ENCODE measurements around the gene RHO. TPM values are rescaled to one million over a fixed set of nuclear protein-coding genes. Genes with fewer than 3 reads are reported as not detected.

RHO gene
- total RNA-seq, 1 experiment from 2014 or later, result not detected

DNA sequence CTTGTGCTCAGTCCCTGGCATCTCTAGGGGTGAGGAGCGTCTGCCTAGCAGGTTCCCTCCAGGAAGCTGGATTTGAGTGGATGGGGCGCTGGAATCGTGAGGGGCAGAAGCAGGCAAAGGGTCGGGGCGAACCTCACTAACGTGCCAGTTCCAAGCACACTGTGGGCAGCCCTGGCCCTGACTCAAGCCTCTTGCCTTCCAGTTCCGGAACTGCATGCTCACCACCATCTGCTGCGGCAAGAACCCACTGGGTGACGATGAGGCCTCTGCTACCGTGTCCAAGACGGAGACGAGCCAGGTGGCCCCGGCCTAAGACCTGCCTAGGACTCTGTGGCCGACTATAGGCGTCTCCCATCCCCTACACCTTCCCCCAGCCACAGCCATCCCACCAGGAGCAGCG is 5.0 kb downstream of the RHO start:
- H3K14ac ChIP-seq (ENCODE audit: insufficient read depth, low read length), result no peak overlapping the region
- H3K4me1 Mint-ChIP-seq, result peaks cover 39 to 52% of the 10 kb centered on the region in 2 experiments
- peaks cover 11% of the 10 kb centered on the region for H3K27me3 Mint-ChIP-seq (ENCODE audit: low read depth)
- no peaks in the 10 kb centered on the region for H3K23me2 ChIP-seq (ENCODE audit: insufficient read length, low read depth, low read length, poor library complexity, severe bottlenecking)
- no peaks in the 10 kb centered on the region for H4K20me1 ChIP-seq (ENCODE audit: control insufficient read depth, insufficient read depth, insufficient read length)
- no peaks in the 10 kb centered on the region for H3K79me2 ChIP-seq (ENCODE audit: insufficient read depth, low read length)
- no peak overlapping the region for H4K5ac ChIP-seq (ENCODE audit: insufficient read length, low read depth, low read length)
- no peak overlapping the region for H2BK15ac ChIP-seq (ENCODE audit: low read depth, low read length)
- H3K9me3 Mint-ChIP-seq, result no peaks in the 10 kb centered on the region
- no peak overlapping the region for H2AK5ac ChIP-seq (ENCODE audit: insufficient read length, low read length)
- peak overlapping the region in 1 of 3 experiments; percentile 65; a peak in 2 of 7 replicates for H3K27ac Mint-ChIP-seq
- H3K4ac ChIP-seq (ENCODE audit: low read depth, low read length), result no peak overlapping the region
- TF ChIP-seq, protein P1, sequence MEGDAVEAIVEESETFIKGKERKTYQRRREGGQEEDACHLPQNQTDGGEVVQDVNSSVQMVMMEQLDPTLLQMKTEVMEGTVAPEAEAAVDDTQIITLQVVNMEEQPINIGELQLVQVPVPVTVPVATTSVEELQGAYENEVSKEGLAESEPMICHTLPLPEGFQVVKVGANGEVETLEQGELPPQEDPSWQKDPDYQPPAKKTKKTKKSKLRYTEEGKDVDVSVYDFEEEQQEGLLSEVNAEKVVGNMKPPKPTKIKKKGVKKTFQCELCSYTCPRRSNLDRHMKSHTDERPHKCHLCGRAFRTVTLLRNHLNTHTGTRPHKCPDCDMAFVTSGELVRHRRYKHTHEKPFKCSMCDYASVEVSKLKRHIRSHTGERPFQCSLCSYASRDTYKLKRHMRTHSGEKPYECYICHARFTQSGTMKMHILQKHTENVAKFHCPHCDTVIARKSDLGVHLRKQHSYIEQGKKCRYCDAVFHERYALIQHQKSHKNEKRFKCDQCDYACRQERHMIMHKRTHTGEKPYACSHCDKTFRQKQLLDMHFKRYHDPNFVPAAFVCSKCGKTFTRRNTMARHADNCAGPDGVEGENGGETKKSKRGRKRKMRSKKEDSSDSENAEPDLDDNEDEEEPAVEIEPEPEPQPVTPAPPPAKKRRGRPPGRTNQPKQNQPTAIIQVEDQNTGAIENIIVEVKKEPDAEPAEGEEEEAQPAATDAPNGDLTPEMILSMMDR (conservative IDR thresholded peaks at IDR 0.05), result no peak
- H3K27me3 ChIP-seq (ENCODE audit: insufficient read depth, low read length), result no peaks in the 10 kb centered on the region
- H2BK5ac ChIP-seq (ENCODE audit: insufficient read length, low read length), result no peak overlapping the region
- no peak overlapping the region for H3K9ac ChIP-seq (ENCODE audit: extremely low read depth, insufficient read length, low read length)
- no peak overlapping the region for H3K27ac ChIP-seq (ENCODE audit: insufficient read length, low read depth, low read length)
- H3K18ac ChIP-seq (ENCODE audit: insufficient read length, low read depth, low read length), result no peak overlapping the region
- H3K4me3 Mint-ChIP-seq, result no peak overlapping the region
- H2AFZ ChIP-seq (ENCODE audit: low read length), result no peak overlapping the region
- no peaks in the 10 kb centered on the region for H3K79me1 ChIP-seq (ENCODE audit: insufficient read depth, low read depth, low read length, poor library complexity, severe bottlenecking)
- no peak overlapping the region for H2BK120ac ChIP-seq (ENCODE audit: low read depth, low read length, poor library complexity, severe bottlenecking)
- no peak overlapping the region for H4K91ac ChIP-seq (ENCODE audit: insufficient read length, low read depth, low read length)
- no peaks in the 10 kb centered on the region for H3K9me3 ChIP-seq (ENCODE audit: control insufficient read depth, low read depth, low read length)
- no peak for DNase-seq
- no peak overlapping the region for H4K8ac ChIP-seq (replicated peaks; ENCODE audit: insufficient read length, low read depth, low read length)
- H3T11ph ChIP-seq (ENCODE audit: low read length), result no peak overlapping the region
- H3K4me1 ChIP-seq (ENCODE audit: insufficient read depth, low read length), result peaks cover 15% of the 10 kb centered on the region; the same call in 1 of the 2 replicates
- H2BK12ac ChIP-seq (ENCODE audit: insufficient read length, low read depth, low read length), result no peak overlapping the region
- H3K23ac ChIP-seq (ENCODE audit: insufficient read length, low read depth, low read length), result no peak overlapping the region
- H2BK20ac ChIP-seq (ENCODE audit: low read depth, low read length, poor library complexity, severe bottlenecking), result no peak overlapping the region
- H3K36me3 Mint-ChIP-seq (ENCODE audit: insufficient read depth in 1 of 3, low read depth in 3 of 3), result no peaks in the 10 kb centered on the region; a peak in 1 of 7 replicates
- no peak overlapping the region for H3K56ac ChIP-seq (ENCODE audit: insufficient read length, low read depth, low read length)
- H3K4me2 ChIP-seq (ENCODE audit: insufficient read depth, insufficient read length, low read length), result no peak overlapping the region
- no CpG with 5 or more reads among the region's 16 CpGs for WGBS (ENCODE audit: extremely low coverage, insufficient read length, low lambda C conversion rate)
